Endothelial cell of hepatic sinusoid (primary cell): ENCODE results near the gene DMRTB1.

Experiments used
- in situ Hi-C: cut with HindIII; loops from 2 replicates; pipeline ENCODE4 v1.10.0; 2017; ENCODE audit warnings: low sequenced_read_pairs

DMRTB1 gene

GRCh38 chr1:53484705-53485477, 25.7 kb downstream of the DMRTB1 start:
- in situ Hi-C loops = loop anchor here (10.0 kb wide), 2 partner anchors 240 to 280 kb away; no protein-coding TSS in a partner anchor

DNA sequence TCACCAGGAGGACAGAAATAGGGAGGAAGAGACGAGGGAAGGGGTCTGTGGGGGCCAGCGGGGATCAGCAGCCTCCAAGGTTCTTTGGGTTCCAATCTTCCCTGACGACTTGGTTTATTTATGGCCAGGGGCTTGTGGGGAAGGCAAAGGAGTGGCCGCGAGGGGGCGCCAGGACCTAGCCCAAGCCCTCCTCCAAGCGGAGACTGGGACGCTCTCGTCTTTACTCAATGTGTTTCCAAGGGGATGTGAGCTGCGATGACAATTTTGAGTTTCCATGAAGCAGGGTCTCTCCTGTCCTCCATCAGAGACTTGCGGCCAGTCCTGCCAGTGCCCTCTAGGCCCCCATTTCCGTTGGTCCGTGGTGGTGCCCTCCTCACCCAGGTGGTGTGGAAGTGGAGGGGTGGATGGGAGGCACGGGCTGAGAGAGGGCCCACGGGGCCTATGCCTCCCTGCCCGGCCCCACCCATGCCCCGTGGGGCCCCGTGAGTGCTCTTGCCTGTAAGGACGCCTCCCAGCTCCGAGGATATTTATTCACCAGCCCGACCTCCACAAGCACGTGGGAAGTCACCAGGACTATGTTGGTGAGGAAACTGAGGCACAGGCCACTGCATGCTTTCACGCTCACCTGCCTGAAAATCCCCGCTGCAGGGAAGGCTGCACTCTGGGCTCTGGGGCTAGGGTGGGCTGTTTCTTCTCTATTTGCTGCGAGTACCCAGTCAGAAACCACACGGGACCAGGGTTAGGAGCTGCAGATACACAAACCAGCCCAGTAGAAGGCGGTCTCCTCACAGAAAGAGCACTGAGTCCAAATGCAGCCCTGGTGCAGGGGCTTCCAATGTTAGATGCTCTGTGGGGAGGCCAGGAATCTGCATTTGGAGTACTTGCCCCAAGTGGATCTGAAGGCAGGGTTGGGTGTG, 26.5 kb downstream of the DMRTB1 start:
- in situ Hi-C loops = loop anchor here (10.0 kb wide), 2 partner anchors 239 to 279 kb away; no protein-coding TSS in a partner anchor

- in situ Hi-C loops = loop anchor here (10.0 kb wide), 2 partner anchors 238 to 278 kb away; no protein-coding TSS in a partner anchor
Observed at GRCh38 chr1:53486395-53487026, 27.3 kb downstream of the DMRTB1 start.

- in situ Hi-C loops = no loop called here
Observed at GRCh38 chr1:53490351-53490750, 31.2 kb downstream of the DMRTB1 start.

DNA sequence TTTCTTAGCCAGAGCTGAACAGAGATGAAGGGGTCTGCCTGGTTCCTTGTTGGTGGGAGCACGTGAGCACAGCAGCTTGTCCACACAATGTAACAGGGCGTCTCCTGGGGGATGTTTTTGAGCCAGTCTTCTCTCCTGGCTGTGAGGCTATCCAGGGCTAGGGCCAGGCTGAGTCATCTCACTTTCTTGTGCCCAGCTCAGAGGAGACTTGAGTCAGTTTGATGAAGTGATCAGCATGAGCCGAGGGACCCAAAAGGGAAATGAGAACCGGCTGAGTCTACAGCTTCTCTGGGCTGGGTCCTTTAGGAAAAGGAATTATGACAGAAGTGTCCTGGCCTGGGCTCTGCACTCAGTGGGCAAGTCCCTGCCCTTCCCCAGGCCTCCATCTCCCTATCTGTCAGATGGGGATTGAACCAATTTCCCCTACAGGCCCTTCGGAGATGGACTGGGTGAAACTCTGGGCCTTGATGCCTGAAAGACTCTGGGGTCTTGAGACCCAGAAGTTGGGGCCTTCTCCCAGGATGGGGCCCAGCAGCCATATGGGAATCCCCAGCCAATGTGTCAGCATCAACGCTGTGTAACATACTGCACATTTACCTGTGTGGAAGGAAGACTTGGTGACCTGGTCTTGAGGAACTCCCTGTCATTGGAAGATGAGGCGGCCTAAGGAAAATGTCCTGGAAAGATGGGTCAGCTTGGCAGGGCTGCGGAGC, 36.6 kb downstream of the DMRTB1 start:
- in situ Hi-C loops = no loop called here

DNA sequence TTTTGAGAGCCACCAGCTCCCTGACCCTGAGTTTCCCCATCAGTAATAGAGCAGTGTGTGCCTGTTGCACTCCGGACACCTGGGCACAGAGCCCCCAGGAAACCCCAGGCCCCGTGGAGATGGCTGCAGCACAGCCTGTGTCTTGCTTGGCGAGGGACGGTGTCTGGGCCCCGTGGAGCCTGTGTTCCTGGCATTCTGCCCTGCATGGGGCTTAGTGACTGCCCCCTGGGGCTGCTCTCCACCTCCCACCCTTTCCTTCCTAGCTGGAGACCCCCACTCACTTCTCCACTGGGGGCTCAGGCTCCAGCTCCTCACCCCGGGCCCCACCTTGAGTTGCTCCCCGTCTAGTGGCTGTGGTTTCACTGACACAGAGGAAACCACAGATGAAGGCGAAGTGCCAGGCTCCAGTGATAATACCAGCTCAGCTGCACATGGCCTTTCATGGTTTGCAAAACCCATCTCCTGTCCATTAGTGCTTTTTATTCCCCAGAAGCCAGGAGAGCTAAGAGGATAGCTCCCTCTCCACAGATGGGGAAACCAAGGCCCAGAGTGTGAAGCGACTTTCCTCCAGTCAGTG, 39.4 kb downstream of the DMRTB1 start:
- in situ Hi-C loops = no loop called here

DNA sequence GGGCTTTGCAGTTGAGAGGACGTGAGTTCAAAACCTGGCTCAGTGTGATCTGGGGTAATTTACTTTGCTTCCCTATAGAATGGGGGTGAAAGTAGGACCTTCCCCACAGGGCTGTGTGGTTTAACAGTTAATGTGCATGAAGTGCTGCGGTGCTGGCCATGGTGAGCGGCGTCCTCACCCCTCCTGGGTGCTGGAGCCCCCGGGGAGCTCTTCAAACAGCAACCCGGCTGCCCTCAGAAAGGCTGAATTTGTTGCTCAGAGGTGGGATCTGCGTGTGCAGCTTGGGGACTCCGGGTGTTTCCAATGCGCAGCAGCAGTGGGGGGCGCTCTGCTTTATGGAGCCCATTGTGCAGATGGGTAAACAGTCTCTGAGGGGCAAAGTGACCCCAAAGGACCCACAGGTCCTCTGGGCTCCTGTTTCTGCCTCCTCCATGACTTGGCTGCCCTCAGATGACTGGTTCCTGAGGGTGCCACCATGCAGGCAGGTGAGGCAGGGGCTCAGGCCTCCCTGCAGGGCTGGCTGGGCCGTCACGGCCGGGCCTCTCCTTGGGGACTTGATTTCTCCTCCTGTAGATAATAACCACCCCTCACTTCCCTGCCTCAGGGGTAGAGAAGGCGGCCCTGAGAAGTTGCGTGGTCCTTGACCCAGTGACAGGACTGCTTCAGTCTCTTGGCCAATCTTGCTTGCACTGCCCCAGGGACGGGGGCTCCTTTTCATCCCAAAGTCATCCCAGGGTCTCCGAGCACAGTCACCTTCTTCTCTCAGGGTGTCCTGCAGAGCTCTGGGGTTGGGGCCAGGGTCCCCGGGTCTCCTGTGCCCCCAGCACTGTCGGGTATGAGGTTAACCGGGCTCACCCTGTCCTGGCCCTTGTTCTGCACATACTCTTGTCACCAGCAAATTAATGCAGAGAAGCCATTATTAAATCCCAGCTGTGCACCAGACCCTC, 40.3 kb downstream of the DMRTB1 start:
- in situ Hi-C loops = no loop called here

GRCh38 chr1:53500204-53501064, 41.2 kb downstream of the DMRTB1 start:
- in situ Hi-C loops = no loop called here

DNA sequence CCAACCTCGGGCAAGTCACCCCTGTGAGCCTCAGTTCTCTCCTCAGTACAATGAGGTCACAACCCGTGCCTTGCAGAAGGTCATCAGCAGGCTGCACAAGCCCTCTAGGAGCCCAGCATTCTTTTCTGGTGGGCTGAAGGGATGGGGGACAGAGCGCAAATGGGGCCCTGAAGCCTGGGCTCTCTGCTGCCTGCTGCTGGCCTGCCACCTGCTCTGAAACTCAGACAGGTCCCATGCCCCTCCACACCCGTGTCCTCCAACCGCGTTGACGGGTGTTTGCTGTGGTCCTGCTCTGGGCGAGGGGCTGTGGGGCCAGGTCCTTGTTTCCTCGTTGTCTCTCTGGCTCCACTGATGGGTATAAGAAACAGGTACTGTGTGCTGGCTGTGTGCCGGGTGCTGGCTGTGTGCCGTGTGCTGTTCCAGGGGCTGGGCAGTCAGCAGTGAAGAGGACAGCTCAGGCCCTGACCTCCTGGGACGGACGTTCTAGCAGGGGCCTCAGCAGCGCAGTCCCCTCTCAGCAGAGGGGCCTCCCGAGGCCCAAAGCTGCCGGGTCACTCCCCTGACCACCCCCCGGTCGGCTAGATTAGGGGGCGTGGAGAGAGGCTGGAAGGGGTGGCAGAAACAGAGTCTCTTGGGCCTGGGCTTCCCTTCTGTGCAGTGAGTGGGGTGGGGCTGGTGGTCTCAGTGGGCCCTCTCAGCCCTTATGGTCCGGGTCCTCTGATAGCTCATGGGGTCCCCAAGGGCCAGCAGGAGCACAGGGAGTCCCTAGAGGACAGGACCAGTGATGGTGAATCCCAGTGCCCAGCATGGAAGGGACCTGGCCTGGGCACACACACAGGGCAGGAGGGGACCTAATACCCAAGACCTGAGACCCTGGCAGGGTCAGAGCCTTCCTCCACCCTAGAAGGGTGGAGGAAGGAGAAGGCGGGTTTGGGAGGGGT, 42.1 kb downstream of the DMRTB1 start:
- in situ Hi-C loops = no loop called here

- in situ Hi-C loops = no loop called here
Observed at GRCh38 chr1:53502641-53503432, 43.6 kb downstream of the DMRTB1 start.

- in situ Hi-C loops = no loop called here
Observed at GRCh38 chr1:53503433-53504217, 44.4 kb downstream of the DMRTB1 start.

- in situ Hi-C loops = no loop called here
Observed at GRCh38 chr1:53504901-53505300, 45.7 kb downstream of the DMRTB1 start.

GRCh38 chr1:53505401-53505800, 46.2 kb downstream of the DMRTB1 start:
- in situ Hi-C loops = no loop called here

DNA sequence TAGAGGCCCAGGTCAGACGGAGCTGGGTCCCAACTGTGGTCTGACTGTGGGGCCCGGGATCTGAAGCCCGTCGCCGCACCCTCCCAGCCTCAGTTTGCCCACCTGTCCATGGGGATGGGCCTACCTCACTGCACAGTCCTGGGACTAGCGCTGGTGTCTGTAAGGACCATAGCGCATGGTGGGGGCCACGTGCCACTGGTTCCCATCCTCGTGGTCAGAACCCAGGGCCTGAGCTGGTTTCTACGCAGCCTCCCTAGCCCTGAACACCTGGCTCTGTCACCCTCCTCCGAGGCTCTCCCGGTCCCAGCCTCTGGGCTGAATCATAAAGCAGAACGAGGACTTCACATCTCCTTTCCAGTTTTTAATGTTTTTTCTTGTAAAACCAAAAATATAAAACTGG, 46.7 kb downstream of the DMRTB1 start:
- in situ Hi-C loops = no loop called here

DNA sequence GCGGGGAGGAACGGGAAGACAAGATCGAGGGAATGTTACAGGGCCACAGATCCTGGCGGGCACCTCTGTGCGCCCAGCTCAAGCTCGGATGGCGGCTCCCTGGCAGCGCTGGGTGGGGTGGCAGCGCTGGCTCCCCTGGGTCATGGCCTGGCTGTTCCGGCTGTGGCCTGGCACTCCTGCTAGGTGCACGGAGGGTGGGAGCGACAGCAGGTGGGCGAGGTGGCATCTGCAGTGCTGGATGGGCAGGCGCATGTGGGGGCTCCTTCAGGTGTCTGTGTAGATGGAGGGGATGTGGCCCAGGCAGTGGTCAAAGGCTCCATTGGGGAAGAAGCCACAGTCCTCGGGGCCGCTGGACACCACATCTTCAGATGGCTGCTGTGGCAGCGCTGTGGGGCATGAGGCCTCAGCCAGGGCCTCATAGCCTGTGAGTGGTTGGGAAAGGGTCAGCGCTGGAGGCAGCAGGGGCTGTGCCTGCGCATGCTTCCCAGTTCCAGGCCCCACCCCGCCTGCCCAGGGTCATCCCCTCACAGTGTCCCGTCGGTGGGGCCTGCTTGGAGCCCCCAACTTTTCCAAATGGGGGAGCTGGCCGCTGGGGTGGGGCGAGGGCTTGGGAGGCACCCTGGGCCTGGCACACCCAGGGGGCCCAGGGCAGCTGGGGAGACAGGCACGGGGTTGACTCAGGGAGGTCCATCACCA, 47.3 kb downstream of the DMRTB1 start:
- in situ Hi-C loops = no loop called here
